ENCODE measurements around the gene POLR2E. TPM values are rescaled to one million over a fixed set of nuclear protein-coding genes. Genes with fewer than 3 reads are reported as not detected.
A peak's percentile ranks its signal among the peaks of the same experiment; 100 is the strongest.

Gene POLR2E
- total and polyA plus RNA-seq, 2 of the 13 experiments (the other 11 are each of a cell fraction or from before 2014, with no cell fraction given) = 140 to 272 TPM

- TF ChIP-seq RERE (CRISPR knock-in tag; IDR thresholded peaks at IDR 0.05; ENCODE audit: low read depth) = no peak
- no peak for TF ChIP-seq CBX1 (IDR thresholded peaks at IDR 0.05; ENCODE audit: low read depth)
- TF ChIP-seq ESRRA (CRISPR knock-in tag; IDR thresholded peaks at IDR 0.05; ENCODE audit: low read depth) = no peak
- no peak for TF ChIP-seq TEAD2 (CRISPR knock-in tag; IDR thresholded peaks at IDR 0.05)
- TF ChIP-seq ZNF512 (CRISPR knock-in tag; IDR thresholded peaks at IDR 0.05) = no peak
- 0 out of 2 replicates have a peak, but pooled peaks have one; percentile 43 for TF ChIP-seq ZBTB43 (CRISPR knock-in tag; conservative IDR thresholded peaks at IDR 0.05)
- no peak for TF ChIP-seq ZNF205 (CRISPR knock-in tag; IDR thresholded peaks at IDR 0.05)
- TF ChIP-seq KDM1A (CRISPR knock-in tag; IDR thresholded peaks at IDR 0.05) = no peak
- TF ChIP-seq ZNF546 (CRISPR knock-in tag; conservative IDR thresholded peaks at IDR 0.05) = no peak
- no peak for TF ChIP-seq CREB1 (IDR thresholded peaks at IDR 0.05)
- no peak for TF ChIP-seq CREB1 (CRISPR knock-in tag; IDR thresholded peaks at IDR 0.05)
- TF ChIP-seq NCOR1 (IDR thresholded peaks at IDR 0.05; ENCODE audit: borderline replicate concordance, low read length) = no peak
- TF ChIP-seq MYPOP (CRISPR knock-in tag; IDR thresholded peaks at IDR 0.05) = no peak; the same call in 1 of the 2 replicates
- TF ChIP-seq MTF1 (CRISPR knock-in tag; IDR thresholded peaks at IDR 0.05) = 0 out of 2 replicates have a peak, but pooled peaks have one; percentile 62
- TF ChIP-seq TBX3 (IDR thresholded peaks at IDR 0.05; ENCODE audit: borderline replicate concordance) = peak; percentile 49; the same call in 1 of the 2 replicates
- no peak for TF ChIP-seq SSRP1 (CRISPR knock-in tag; IDR thresholded peaks at IDR 0.05)
- TF ChIP-seq RELA (CRISPR knock-in tag; IDR thresholded peaks at IDR 0.05) = no peak
- no peak for TF ChIP-seq ZNF431 (CRISPR knock-in tag; IDR thresholded peaks at IDR 0.05; ENCODE audit: borderline replicate concordance, low read depth)
- no peak for TF ChIP-seq IRX3 (CRISPR knock-in tag; IDR thresholded peaks at IDR 0.05; ENCODE audit: borderline replicate concordance, low read depth)
- no peak for TF ChIP-seq GATA4 (IDR thresholded peaks at IDR 0.05; ENCODE audit: borderline replicate concordance, low read depth)
- peak; percentile 80; the same call in 1 of the 2 replicates for TF ChIP-seq ZNF790 (CRISPR knock-in tag; IDR thresholded peaks at IDR 0.05; ENCODE audit: borderline replicate concordance)
Measured at GRCh38 chr19:1046117-1046626, 49.0 kb downstream of the POLR2E start (continued).
